HG03442 (cell line): Measurements from ENCODE around the gene FHOD3.

Experiments
- ATAC-seq: cut with Tn5 transposase; IDR thresholded peaks from one replicate; pipeline ENCODE4 v1.9.1; 2021; ENCODE audit warnings: mild to moderate bottlenecking, moderate library complexity; ENCODE audit not compliant: unreplicated experiment

FHOD3 gene

DNA sequence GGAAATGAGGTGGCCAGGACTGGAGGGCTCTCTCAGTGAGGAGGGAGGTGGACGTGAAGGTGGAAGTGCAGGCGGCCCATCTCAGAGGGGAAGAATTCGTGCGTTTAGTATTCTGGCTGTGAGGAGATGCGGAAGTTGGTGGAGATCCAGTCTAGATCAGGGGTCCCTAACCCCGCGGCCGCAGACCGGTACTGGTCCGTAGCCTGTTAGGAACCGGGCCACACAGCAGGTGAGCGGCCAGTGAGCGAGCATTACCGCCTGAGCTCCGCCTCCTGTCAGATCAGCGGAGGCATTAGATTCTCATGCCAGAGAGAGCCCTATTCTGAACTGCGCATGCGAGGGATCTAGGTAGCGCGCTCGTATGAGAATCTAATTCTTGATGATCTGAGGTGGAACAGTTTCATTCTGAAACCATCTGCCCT, 1.6 kb upstream of the FHOD3 start:
- no peak for ATAC-seq

DNA sequence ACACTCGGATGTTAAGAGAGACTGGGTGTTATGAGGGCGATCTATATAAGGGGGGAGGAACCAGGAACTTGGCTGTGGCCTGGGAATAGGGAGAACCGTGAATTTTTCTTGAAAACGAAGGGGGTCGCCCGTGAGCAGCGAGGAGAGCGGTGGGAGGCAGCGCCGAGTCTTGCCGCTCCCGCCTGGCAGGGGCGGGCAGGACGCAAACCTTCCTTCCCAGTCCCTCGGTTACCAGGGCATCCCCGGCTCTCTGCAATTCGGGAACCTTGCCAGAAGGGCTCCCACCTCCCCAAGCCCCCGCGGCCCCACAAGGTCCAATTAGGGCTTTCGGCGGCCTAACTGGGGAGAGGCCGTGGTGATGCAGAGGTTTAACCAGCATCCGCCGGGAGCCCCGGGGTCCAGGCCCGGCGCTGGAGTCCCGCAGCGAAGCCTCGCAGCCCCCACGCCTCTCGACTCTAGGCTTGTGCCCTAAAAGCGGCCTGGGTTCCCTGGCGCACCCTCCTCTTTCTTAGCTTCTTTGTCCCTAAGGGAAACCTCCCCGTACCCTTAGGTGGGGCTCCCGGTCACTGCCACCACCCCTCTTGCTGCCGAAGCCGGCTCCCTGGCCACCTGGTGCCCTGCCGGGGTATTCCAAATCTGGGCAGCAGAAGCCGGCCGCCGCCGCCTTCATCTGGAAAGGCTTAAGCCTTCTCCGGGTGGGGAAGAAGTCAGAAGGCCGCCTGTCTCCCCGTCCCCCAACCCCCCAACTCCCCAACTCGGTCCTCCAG, 680 bp upstream of the FHOD3 start:
- ATAC-seq = peak; percentile 7

DNA sequence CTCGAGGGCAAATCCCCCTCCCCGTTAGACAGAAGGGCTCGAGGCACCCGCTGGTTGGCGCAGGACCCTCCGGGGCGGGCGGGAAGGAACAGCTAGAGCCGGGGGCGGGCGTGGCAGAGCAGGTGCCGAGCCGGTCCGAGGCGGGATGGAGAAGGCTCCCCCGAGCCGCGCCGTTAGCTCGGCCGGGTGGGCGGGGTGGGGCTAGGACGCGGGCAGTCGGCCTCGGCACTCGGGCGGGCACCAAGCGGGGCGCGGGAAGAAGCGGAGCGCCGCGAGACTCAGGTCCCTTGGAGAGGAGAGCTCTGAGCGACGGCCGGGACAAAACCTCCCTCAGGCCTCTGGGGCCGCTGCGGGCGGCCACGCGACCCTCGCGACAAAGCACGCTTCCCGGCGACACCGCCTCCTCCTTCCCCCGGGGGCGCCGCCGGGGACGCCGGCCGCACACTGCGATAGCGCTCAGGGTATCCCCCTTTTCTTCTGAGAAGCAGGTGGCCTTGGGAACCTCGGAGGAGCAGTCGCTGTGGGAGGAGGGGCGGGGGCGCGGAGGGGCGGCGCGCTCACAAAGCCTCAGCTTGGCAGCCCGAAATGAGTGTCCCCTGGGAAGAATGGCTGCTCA, 721 bp downstream of the FHOD3 start:
- peak; percentile 26 for ATAC-seq

- ATAC-seq = no peak
Observed at GRCh38 chr18:36299015-36299414, 1.5 kb downstream of the FHOD3 start.

- no peak for ATAC-seq
Observed at GRCh38 chr18:36300211-36300610, 2.7 kb downstream of the FHOD3 start.

GRCh38 chr18:36301884-36302283, 4.4 kb downstream of the FHOD3 start:
- ATAC-seq = no peak

- no peak for ATAC-seq
Observed at GRCh38 chr18:36302676-36303075, 5.2 kb downstream of the FHOD3 start.

- ATAC-seq = no peak
Observed at GRCh38 chr18:36303211-36303844, 5.8 kb downstream of the FHOD3 start.

GRCh38 chr18:36304723-36305122, 7.2 kb downstream of the FHOD3 start:
- no peak for ATAC-seq

GRCh38 chr18:36305375-36305774, 7.9 kb downstream of the FHOD3 start:
- ATAC-seq = no peak

DNA sequence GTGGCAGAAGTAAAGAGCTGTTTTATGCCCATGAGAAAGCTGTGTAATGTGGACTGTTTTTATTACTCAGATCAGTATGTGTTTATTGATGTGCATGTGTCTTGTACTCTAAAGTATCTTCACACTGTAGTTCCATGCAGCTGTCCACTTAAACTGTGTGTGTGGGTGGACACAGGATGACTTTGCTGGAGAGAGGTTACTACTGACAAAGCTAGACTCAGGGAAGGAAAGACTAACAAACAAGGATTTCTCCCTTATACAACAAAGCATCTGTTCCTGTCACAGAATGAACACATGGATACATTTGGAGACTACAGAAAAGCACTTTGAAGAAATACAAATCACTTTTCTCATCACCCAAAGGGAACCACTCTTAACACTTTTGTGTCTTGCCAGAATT, 10.0 kb downstream of the FHOD3 start:
- ATAC-seq = no peak

- no peak for ATAC-seq
Observed at GRCh38 chr18:36308711-36309435, 11.4 kb downstream of the FHOD3 start.

DNA sequence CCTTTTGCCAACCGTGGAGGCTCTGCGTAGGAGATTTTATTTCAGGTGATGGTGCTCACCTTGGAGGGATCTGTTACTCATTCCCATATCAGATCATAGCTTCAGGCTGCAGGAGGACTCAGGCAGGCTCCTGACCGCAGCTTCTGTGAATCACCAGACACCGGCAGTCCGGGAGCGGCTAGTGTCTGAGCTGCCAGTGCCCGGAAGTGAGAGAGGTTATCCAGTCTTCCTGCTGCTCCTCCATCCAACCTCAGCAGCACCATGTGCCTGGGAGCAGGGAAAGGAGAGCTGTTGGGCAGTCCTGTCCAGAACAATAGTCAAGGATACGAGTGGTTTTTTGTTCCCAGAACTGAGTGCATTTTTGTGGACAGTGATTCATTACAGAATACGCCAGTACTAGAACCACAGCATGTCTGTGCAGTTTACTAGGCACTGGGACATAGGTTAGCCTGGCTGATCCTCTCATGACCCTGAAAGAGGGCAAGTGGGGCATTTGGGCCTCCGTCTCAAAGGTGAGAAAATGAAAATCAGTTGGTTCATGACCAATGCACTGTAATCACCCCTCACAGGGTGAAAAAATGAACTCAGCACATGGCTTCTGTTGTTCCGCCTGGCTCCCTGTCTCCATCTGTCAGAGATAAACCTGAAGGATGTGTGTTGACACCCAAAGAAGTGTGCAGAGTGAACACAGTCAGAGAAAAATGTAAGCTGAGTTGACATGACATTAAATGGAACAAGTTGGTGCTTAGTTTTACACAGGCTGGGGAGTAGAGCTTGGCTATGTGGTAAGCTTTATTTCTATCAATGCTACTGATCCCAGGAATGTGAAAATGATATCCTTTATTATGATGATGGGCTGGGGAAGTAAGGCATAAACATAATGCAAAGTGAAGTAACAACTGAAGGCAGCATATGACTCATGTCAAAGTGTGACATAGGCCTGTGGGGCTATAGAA, 12.2 kb downstream of the FHOD3 start:
- no peak for ATAC-seq

DNA sequence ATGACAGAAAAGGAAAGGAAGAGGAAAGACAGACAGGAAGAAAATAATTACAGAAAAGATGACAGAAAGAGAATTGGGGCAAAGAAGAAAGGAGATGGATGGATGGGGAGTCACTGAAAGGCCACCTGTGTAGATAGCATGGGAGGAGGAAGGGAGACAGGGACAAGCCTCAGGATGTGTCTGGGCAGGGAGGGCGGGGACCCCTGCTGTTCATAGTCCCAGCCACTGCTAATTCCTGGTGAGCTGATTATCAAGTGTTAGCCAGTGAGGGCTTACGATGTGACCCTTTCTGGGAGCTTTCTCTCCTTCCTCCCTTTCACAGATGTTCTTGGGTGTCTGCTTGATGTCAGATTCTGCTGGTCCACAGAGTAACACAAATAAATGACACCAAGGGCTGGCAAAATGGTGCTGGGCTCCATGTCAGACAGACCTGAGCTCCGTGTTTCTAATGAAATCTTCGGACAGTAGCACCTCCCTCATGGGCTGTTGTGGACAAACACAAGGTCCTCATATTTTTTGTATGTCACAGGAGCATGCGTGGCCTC, 13.6 kb downstream of the FHOD3 start:
- ATAC-seq = no peak

DNA sequence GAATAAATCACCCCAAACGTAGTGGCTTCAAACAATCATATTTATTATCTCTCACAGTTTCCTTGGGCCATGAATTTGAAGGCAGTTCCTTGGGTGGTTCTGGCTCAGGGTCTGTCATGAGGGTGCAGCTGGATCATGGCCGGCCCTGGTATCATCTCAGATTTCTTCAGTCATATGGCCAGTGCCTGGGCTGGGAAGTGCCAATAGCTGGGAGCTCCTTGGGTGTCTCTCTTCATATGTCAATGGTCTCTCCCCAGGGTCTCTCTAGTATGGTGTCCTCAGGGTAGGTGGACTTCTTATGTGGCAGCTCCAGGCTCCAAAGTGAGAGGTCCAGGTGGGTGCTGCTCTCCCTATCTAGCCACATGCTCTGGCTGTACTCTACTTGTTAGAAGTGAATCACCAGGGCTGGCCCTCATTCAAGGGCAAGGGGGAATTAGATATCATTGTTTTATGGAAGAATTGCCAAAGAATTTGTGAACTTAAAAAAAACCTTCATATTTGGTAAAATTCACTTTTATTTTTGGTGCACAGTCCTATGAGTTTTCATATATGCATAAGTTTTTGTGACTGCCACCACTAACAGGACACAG, 15.4 kb downstream of the FHOD3 start:
- no peak for ATAC-seq

- ATAC-seq = no peak
Observed at GRCh38 chr18:36314098-36314497, 16.6 kb downstream of the FHOD3 start.

GRCh38 chr18:36314754-36315153, 17.2 kb downstream of the FHOD3 start:
- no peak for ATAC-seq

- no peak for ATAC-seq
Observed at GRCh38 chr18:36315736-36316135, 18.2 kb downstream of the FHOD3 start.

DNA sequence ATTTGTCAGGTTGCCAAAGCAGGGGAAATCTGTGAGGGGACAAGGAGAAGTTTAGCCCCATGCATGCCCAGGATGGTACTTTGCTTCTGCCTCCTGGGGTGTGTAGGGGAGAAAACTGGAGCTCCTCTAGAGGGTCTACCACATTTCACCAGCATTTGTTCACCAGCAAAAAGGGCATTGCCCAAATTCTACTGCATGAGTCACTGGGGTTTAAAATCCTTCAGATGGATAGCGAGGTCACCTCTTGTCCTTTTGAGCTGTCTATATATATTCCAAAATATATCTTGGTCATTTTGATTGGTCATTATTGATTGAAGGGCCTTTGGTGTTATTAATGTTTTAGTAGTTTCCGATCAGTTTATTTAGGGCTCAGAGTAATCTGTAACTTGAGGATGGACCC, 18.7 kb downstream of the FHOD3 start:
- no peak for ATAC-seq
